MM.1S (cell line): ENCODE results near the gene CSTPP1.

Experiments used
- DNase-seq: peaks from one replicate; pipeline ENCODE4 v3.0.0-alpha.2; 2015
- H2AFZ ChIP-seq: fragments of 300-600 bp; sonication (generic); 2 replicates; pipeline ENCODE4 v1.6.0; 2016; ENCODE audit warnings: antibody characterized with exemption, low read length
- H3F3A ChIP-seq: fragments of 300-600 bp; sonication (generic); 2 replicates; pipeline ENCODE4 v1.6.1; 2016; ENCODE audit warnings: mild to moderate bottlenecking, antibody characterized with exemption, low read length, moderate library complexity, mixed read lengths; ENCODE audit not compliant: insufficient read depth
- H3K27ac ChIP-seq: fragments of 300-600 bp; sonication (generic); 2 replicates; pipeline ENCODE4 v1.5.1; 2016; ENCODE audit warnings: mild to moderate bottlenecking, low read length
- H3K27me3 ChIP-seq: fragments of 300-600 bp; sonication (generic); replicated peaks from 2 replicates; pipeline ENCODE4 v1.6.0; 2016; ENCODE audit warnings: low read length; ENCODE audit not compliant: insufficient read depth
- H3K36me3 ChIP-seq: fragments of 300-600 bp; sonication (generic); replicated peaks from 2 replicates; pipeline ENCODE4 v1.6.1; 2016; ENCODE audit warnings: mild to moderate bottlenecking, low read length, mixed read lengths; ENCODE audit not compliant: insufficient read depth
- H3K4me1 ChIP-seq: fragments of 300-600 bp; sonication (generic); 2 replicates; pipeline ENCODE4 v1.6.1; 2016; ENCODE audit warnings: low read length, mixed read lengths
- H3K4me2 ChIP-seq: fragments of 300-600 bp; sonication (generic); 2 replicates; pipeline ENCODE4 v1.6.0; 2016; ENCODE audit warnings: low read depth, low read length
- H3K4me3 ChIP-seq: fragments of 300-600 bp; sonication (generic); 2 replicates; pipeline ENCODE4 v1.5.1; 2016; ENCODE audit warnings: low read length, mixed read lengths
- H3K79me2 ChIP-seq: fragments of 300-600 bp; sonication (generic); 2 replicates; pipeline ENCODE4 v1.6.1; 2016; ENCODE audit warnings: mixed run types, low read length, mixed read lengths
- H3K9ac ChIP-seq: fragments of 300-600 bp; sonication (generic); 2 replicates; pipeline ENCODE4 v1.6.1; 2016; ENCODE audit warnings: low read length, mixed read lengths
- H3K9me2 ChIP-seq: fragments of 300-600 bp; sonication (generic); replicated peaks from 2 replicates; pipeline ENCODE4 v1.6.1; 2016; ENCODE audit warnings: mild to moderate bottlenecking, low read length, mixed read lengths; ENCODE audit not compliant: insufficient read depth
- H3K9me3 ChIP-seq: fragments of 300-600 bp; sonication (generic); replicated peaks from 2 replicates; pipeline ENCODE4 v1.6.1; 2016; ENCODE audit warnings: mild to moderate bottlenecking, low read length, mixed read lengths; ENCODE audit not compliant: insufficient read depth
- H4K20me1 ChIP-seq: fragments of 300-600 bp; sonication (generic); 2 replicates; pipeline ENCODE4 v1.6.1; 2016; ENCODE audit warnings: mild to moderate bottlenecking, low read length, moderate library complexity, mixed read lengths; ENCODE audit not compliant: insufficient read depth
- EZH2 ChIP-seq: fragments of 300-600 bp; sonication (generic); optimal IDR thresholded peaks from 2 replicates; pipeline ENCODE3; 2017; ENCODE audit warnings: low read depth, mild to moderate bottlenecking, antibody characterized with exemption, low read length, mixed read lengths
- EZH2phosphoT487 ChIP-seq: fragments of 300-600 bp; sonication (generic); IDR thresholded peaks from 2 replicates; pipeline ENCODE4 v1.6.1; 2018; ENCODE audit warnings: antibody characterized with exemption, low read length
- TF ChIP-seq, protein P1 (sequence below): fragments of 300-600 bp; sonication (generic); IDR thresholded peaks from 2 replicates; pipeline ENCODE4 v1.5.1; 2016; ENCODE audit warnings: antibody characterized with exemption, low read length, mixed read lengths

The CSTPP1 gene

DNA sequence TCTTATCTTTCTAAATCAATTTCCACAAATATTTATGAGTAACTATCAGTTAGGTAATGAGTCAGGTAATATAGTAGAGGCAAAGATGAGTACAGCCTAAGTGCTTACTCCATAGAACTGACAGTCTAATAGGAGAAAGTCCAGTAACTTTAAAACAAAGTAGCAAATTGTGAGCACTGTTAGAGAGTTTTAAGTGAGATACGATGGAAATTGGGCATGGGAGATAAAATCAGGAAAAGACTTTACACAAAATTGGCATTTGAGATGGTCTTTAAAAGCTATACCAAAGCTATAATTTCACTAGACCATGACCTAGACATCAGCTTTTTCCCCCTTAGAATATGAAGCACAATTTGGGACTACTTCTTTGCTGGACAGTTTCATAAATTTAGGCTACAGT, 113.7 kb downstream of the CSTPP1 start:
- no peaks in the 10 kb centered on the region for H3K9me3 ChIP-seq
- no peaks in the 10 kb centered on the region for H4K20me1 ChIP-seq
- no peak overlapping the region for H2AFZ ChIP-seq
- no peak overlapping the region for H3K4me3 ChIP-seq
- no peaks in the 10 kb centered on the region for H3K4me1 ChIP-seq
- H3K9me2 ChIP-seq, result no peaks in the 10 kb centered on the region
- H3K27ac ChIP-seq, result no peak overlapping the region
- no peak for DNase-seq
- no peaks in the 10 kb centered on the region for H3K36me3 ChIP-seq
- no peaks in the 10 kb centered on the region for H3K27me3 ChIP-seq
- H3K79me2 ChIP-seq, result no peaks in the 10 kb centered on the region
- no peak for TF ChIP-seq EZH2phosphoT487
- TF ChIP-seq, protein P1, sequence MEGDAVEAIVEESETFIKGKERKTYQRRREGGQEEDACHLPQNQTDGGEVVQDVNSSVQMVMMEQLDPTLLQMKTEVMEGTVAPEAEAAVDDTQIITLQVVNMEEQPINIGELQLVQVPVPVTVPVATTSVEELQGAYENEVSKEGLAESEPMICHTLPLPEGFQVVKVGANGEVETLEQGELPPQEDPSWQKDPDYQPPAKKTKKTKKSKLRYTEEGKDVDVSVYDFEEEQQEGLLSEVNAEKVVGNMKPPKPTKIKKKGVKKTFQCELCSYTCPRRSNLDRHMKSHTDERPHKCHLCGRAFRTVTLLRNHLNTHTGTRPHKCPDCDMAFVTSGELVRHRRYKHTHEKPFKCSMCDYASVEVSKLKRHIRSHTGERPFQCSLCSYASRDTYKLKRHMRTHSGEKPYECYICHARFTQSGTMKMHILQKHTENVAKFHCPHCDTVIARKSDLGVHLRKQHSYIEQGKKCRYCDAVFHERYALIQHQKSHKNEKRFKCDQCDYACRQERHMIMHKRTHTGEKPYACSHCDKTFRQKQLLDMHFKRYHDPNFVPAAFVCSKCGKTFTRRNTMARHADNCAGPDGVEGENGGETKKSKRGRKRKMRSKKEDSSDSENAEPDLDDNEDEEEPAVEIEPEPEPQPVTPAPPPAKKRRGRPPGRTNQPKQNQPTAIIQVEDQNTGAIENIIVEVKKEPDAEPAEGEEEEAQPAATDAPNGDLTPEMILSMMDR, result no peak
- TF ChIP-seq EZH2, result no peak
- H3K9ac ChIP-seq, result no peak overlapping the region
- no peaks in the 10 kb centered on the region for H3F3A ChIP-seq
- H3K4me2 ChIP-seq, result no peak overlapping the region

DNA sequence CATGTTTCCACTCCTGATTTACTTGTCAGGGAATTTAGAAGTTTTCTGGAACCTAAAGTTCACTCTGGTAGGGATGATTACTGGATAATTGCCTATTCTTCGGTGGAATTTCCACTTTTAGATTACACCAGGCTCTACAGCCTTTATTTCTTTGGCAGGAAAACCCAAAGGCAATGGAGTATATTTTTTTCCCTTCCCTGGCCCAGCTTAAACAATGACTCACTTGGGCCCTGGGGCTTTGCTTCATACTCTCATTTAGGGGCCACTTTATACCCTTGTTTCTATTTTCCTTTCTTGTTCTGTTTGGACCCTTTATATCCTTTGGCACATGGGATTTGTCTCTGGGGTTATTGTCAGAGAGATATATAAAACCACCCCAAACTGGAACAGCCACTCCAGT, 114.7 kb downstream of the CSTPP1 start:
- Histone ChIP-seq H3F3A (no peaks in the 10 kb centered on the region), H4K20me1 (no peaks in the 10 kb centered on the region), H3K27ac (no peak overlapping the region), H3K9me3 (no peaks in the 10 kb centered on the region), H3K4me3 (no peak overlapping the region), H3K4me2 (no peak overlapping the region), H3K9me2 (no peaks in the 10 kb centered on the region), H2AFZ (no peak overlapping the region), H3K79me2 (no peaks in the 10 kb centered on the region), H3K4me1 (peaks cover 7% of the 10 kb centered on the region; the same call in 1 of the 2 replicates), H3K9ac (no peak overlapping the region), H3K27me3 (no peaks in the 10 kb centered on the region), H3K36me3 (no peaks in the 10 kb centered on the region)
- TF ChIP-seq EZH2 (no peak), EZH2phosphoT487 (no peak)
- TF ChIP-seq, protein P1, result no peak
- DNase-seq, result no peak

DNA sequence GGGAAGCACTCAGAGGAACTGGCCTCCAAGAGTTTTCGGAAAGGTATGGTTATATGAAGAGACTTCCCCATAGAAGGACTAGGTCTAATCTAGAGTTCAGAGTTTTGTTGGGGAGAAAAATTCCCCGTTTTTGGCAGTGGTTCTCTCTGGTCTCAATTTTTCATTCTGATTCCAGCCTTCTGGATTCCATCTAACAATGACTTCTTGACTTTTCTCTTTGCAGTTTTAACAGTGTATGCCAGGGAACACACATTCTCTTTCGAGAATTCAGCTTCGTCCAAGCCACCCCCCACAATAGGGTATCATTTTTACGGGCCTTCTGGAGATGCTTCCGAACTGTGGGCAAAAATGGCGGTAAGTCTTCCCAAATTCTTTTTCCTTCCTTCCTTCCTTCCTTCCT, 115.6 kb downstream of the CSTPP1 start:
- Histone ChIP-seq H3K27ac (no peak overlapping the region), H3K36me3 (no peaks in the 10 kb centered on the region), H3K9me2 (no peaks in the 10 kb centered on the region), H4K20me1 (no peaks in the 10 kb centered on the region), H3K4me3 (no peak overlapping the region), H3K27me3 (no peaks in the 10 kb centered on the region), H3K4me2 (no peak overlapping the region), H3K4me1 (peaks cover 10% of the 10 kb centered on the region; the same call in 1 of the 2 replicates), H3K9me3 (no peaks in the 10 kb centered on the region), H2AFZ (no peak overlapping the region), H3K79me2 (no peaks in the 10 kb centered on the region), H3K9ac (no peak overlapping the region), H3F3A (no peaks in the 10 kb centered on the region)
- TF ChIP-seq EZH2 (no peak), EZH2phosphoT487 (no peak)
- TF ChIP-seq, protein P1, result no peak
- no peak for DNase-seq

DNA sequence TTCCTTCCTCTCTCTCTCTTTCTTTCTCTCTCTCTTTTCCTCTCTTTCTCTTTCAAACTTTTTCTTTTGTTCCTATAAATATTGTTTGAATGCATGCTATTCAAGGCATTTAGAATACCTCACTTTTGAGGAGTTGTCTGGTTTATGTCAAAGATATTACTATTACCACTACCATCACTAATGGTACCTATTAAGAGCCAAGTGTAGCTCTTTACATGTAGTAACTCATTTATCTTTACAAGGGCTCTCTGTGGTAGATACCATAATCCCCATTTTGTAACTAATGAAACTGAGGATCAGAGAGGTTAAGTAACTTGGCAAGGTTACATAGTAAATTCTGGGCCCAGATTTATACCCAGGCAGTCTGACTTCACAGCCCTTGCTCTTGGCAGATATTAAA, 116.0 kb downstream of the CSTPP1 start:
- H3K27ac ChIP-seq, result no peak overlapping the region
- no peaks in the 10 kb centered on the region for H3F3A ChIP-seq
- H2AFZ ChIP-seq, result no peak overlapping the region
- H3K9ac ChIP-seq, result no peak overlapping the region
- H4K20me1 ChIP-seq, result no peaks in the 10 kb centered on the region
- TF ChIP-seq, protein P1, result no peak
- no peak for TF ChIP-seq EZH2
- TF ChIP-seq EZH2phosphoT487, result no peak
- peaks cover 10% of the 10 kb centered on the region; the same call in 1 of the 2 replicates for H3K4me1 ChIP-seq
- H3K4me3 ChIP-seq, result no peak overlapping the region
- no peaks in the 10 kb centered on the region for H3K79me2 ChIP-seq
- no peaks in the 10 kb centered on the region for H3K27me3 ChIP-seq
- H3K36me3 ChIP-seq, result no peaks in the 10 kb centered on the region
- no peaks in the 10 kb centered on the region for H3K9me2 ChIP-seq
- DNase-seq, result no peak
- H3K4me2 ChIP-seq, result no peak overlapping the region
- no peaks in the 10 kb centered on the region for H3K9me3 ChIP-seq
